Spleen (tissue), 11 donors: ENCODE results near the gene TLK1. TPM values are rescaled to one million over a fixed set of nuclear protein-coding genes. Genes with fewer than 3 reads are reported as not detected.

Experiments used
- DNase-seq: peaks from one replicate; pipeline ENCODE4 v3.0.0-alpha.2; 2020
- H3K27ac ChIP-seq, 8 donors: fragments of 200-600 bp; sonication (generic) in 7 of 8; 1 replicate in 4 of 8; 2 replicates in 4 of 8; pipeline versions ENCODE4 v1.5.0 to v1.8.0; 2016 to 2021; ENCODE audit warnings: inconsistent platforms in 4 of 8, mild to moderate bottlenecking in 4 of 8, moderate library complexity in 1 of 8
- H3K27me3 ChIP-seq, 7 donors: fragments of 200-600 bp; sonication (generic) in 6 of 7; replicated peaks in 1 of 7; 1 replicate in 4 of 7; 2 replicates in 3 of 7; pipeline versions ENCODE4 v1.5.0 to v1.8.0; 2016 to 2021; ENCODE audit warnings: inconsistent platforms in 3 of 7, mild to moderate bottlenecking in 1 of 7
- H3K36me3 ChIP-seq, 6 donors: fragments of 200-600 bp; sonication (generic) in 5 of 6; 1 replicate in 4 of 6; 2 replicates in 2 of 6; pipeline versions ENCODE4 v1.5.0 to v1.8.0; 2016 to 2021; ENCODE audit warnings: inconsistent platforms in 2 of 6
- H3K4me1 ChIP-seq, 6 donors: fragments of 200-600 bp; sonication (generic) in 5 of 6; 1 replicate in 3 of 6; 2 replicates in 3 of 6; pipeline versions ENCODE4 v1.5.0 to v1.8.0; 2016 to 2021; ENCODE audit warnings: inconsistent platforms in 3 of 6
- H3K4me3 ChIP-seq, 8 donors: fragments of 200-600 bp; sonication (generic) in 7 of 8; 1 replicate in 4 of 8; 2 replicates in 4 of 8; pipeline versions ENCODE4 v1.5.0 to v1.8.0; 2016 to 2021; ENCODE audit warnings: inconsistent platforms in 4 of 8, mild to moderate bottlenecking in 4 of 8, moderate library complexity in 2 of 8
- H3K9me3 ChIP-seq, 8 donors: fragments of 200-600 bp; sonication (generic) in 7 of 8; 1 replicate in 4 of 8; 2 replicates in 4 of 8; pipeline versions ENCODE4 v1.5.0 to v1.8.0; 2016 to 2021; ENCODE audit warnings: inconsistent platforms in 4 of 8
- CTCF ChIP-seq, 11 experiments: fragments of 200-600 bp in 7 of 11; fragments of 450-650 bp in 4 of 11; sonication (generic) in 4 of 11; IDR thresholded peaks in 8 of 11; conservative IDR thresholded peaks in 3 of 11; 1 replicate in 7 of 11; 2 replicates in 4 of 11; pipeline versions ENCODE4 v1.4.0 to v1.8.0; 2016 to 2021; ENCODE audit warnings: antibody characterized with exemption in 11 of 11, inconsistent platforms in 4 of 11, mild to moderate bottlenecking in 1 of 11
- POLR2A ChIP-seq, 3 donors: fragments of 450-650 bp; IDR thresholded peaks; one replicate each; pipeline ENCODE4 v1.5.1; 2017; ENCODE audit warnings: antibody characterized with exemption in 3 of 3, mild to moderate bottlenecking in 1 of 3
- POLR2AphosphoS5 ChIP-seq, 3 donors: sonication (generic); formaldehyde crosslinking; IDR thresholded peaks; one replicate each; pipeline ENCODE4 v1.5.1; 2017; ENCODE audit warnings: antibody characterized with exemption in 3 of 3
- WGBS, 5 donors: extraction: QIAGEN DNeasy Blood & Tissue Kit in 3 of 5; methylation state at CpG; one replicate each; pipeline versions ENCODE4 v1.1.5 to v1.1.7; 2013 to 2018; 5-methylcytosine and 5-hydroxymethylcytosine counted together
- intact Hi-C: fragments of 100-400 bp; cut with DNase I; formaldehyde crosslinking; loops from one replicate; pipeline ENCODE4 v1.15.0; 2023; ENCODE audit warnings: low total_unique reads
- polyA plus RNA-seq, 3 donors: library from polyadenylated mRNA; stranded (reverse); fragments of 200-250 nt; gene quantifications; one replicate each; pipeline ENCODE4 v1.2.1, GENCODE V29; 2013
- total RNA-seq, 7 donors: library from RNA; depleted of rRNA in 3 of 7; stranded (reverse); fragments of >200 nt in 3 of 7; fragmentation: NEBNext Ultra II Directional in 4 of 7; extraction: Animal tissue kit (Norgen Biotek cat#: 25700) in 4 of 7; gene quantifications; one replicate each; pipeline versions ENCODE4 v1.1.0 to v1.2.1, GENCODE V29; 2016 to 2021
- donor health status: healthy with polysubstance abuse.
- donor health status: DM: no; HTN: no; CAD: no; lungs with moderate emphysema.
- donor health status: DM: no; HTN: no; CAD: no.
- donor health status: Bipolar disorder and iron deficiency.
- donor health status: healthy.
- donor health status: DM: no; HTN: no; CAD: no.
- donor health status: DM: yes; HTN: yes; CAD: no.

Gene TLK1
- total and polyA plus RNA-seq, 10 donors, result 19.7 to 100.0 (median 81.7) TPM

GRCh38 chr2:171016125-171016524 is 144.6 kb downstream of the TLK1 start:
- TF ChIP-seq POLR2A (IDR thresholded peaks at IDR 0.05) (no peak), POLR2AphosphoS5 (IDR thresholded peaks at IDR 0.05) (no peak), CTCF (IDR thresholded peaks at IDR 0.05 in 8 of 11, conservative IDR thresholded peaks at IDR 0.05 in 3 of 11) (no peak)
- H3K27me3 ChIP-seq, result no peaks in the 10 kb centered on the region
- peaks cover 0 to 69% (median 14%) of the 10 kb centered on the region in 6 donors for H3K36me3 ChIP-seq
- 92 to 99% (median 97%) methylated on average over 9 of the region's 9 CpGs for WGBS, 5 donors
- H3K4me3 ChIP-seq, result no peak overlapping the region
- H3K9me3 ChIP-seq, result no peaks in the 10 kb centered on the region
- H3K27ac ChIP-seq, result no peak overlapping the region
- no peaks in the 10 kb centered on the region for H3K4me1 ChIP-seq
- DNase-seq, result no peak
- intact Hi-C loops, result no loop called here

- intact Hi-C loops, result no loop called here
- Histone ChIP-seq H3K36me3 (peaks cover 0 to 77% (median 26%) of the 10 kb centered on the region in 6 donors), H3K9me3 (no peaks in the 10 kb centered on the region), H3K27me3 (no peaks in the 10 kb centered on the region), H3K4me1 (no peaks in the 10 kb centered on the region), H3K4me3 (no peak overlapping the region), H3K27ac (no peak overlapping the region)
- TF ChIP-seq POLR2A (IDR thresholded peaks at IDR 0.05), result no peak
- TF ChIP-seq POLR2AphosphoS5 (IDR thresholded peaks at IDR 0.05), result no peak
- no peak for TF ChIP-seq CTCF (IDR thresholded peaks at IDR 0.05 in 8 of 11, conservative IDR thresholded peaks at IDR 0.05 in 3 of 11)
- 52 to 98% (median 97%) methylated on average over 1 of the region's 1 CpG for WGBS, 5 donors
- DNase-seq, result no peak
Observed at GRCh38 chr2:171013851-171014250, 146.8 kb downstream of the TLK1 start.

- Histone ChIP-seq H3K9me3 (no peaks in the 10 kb centered on the region), H3K4me3 (no peak overlapping the region), H3K36me3 (peaks cover 0 to 99% (median 48%) of the 10 kb centered on the region in 6 donors), H3K27me3 (no peaks in the 10 kb centered on the region), H3K27ac (no peak overlapping the region), H3K4me1 (no peaks in the 10 kb centered on the region)
- DNase-seq, result no peak
- intact Hi-C loops, result no loop called here
- TF ChIP-seq CTCF (IDR thresholded peaks at IDR 0.05 in 8 of 11, conservative IDR thresholded peaks at IDR 0.05 in 3 of 11), result no peak
- TF ChIP-seq POLR2AphosphoS5 (IDR thresholded peaks at IDR 0.05), result no peak
- TF ChIP-seq POLR2A (IDR thresholded peaks at IDR 0.05), result no peak
- WGBS, 5 donors, result 96 to 98% (median 97%) methylated on average over 4 of the region's 4 CpGs
Observed at GRCh38 chr2:171009386-171009785, 151.3 kb downstream of the TLK1 start.

GRCh38 chr2:171008550-171009205 is 152.0 kb downstream of the TLK1 start:
- H3K9me3 ChIP-seq, result no peaks in the 10 kb centered on the region
- no peak for DNase-seq
- peaks cover 0 to 99% (median 52%) of the 10 kb centered on the region in 6 donors for H3K36me3 ChIP-seq
- TF ChIP-seq POLR2AphosphoS5 (IDR thresholded peaks at IDR 0.05) (no peak), CTCF (IDR thresholded peaks at IDR 0.05 in 8 of 11, conservative IDR thresholded peaks at IDR 0.05 in 3 of 11) (no peak), POLR2A (IDR thresholded peaks at IDR 0.05) (no peak)
- no peak overlapping the region for H3K27ac ChIP-seq
- 67 to 88% (median 70%) methylated on average over 2 of the region's 2 CpGs for WGBS, 5 donors
- intact Hi-C loops, result no loop called here
- H3K27me3 ChIP-seq, result no peaks in the 10 kb centered on the region
- H3K4me1 ChIP-seq, result no peaks in the 10 kb centered on the region
- no peak overlapping the region for H3K4me3 ChIP-seq
